ENCODE results near the gene MMP20. TPM values are rescaled to one million over a fixed set of nuclear protein-coding genes. Genes with fewer than 3 reads are reported as not detected.

The MMP20 gene
- polyA plus RNA-seq, 3 donors, result not detected

DNA sequence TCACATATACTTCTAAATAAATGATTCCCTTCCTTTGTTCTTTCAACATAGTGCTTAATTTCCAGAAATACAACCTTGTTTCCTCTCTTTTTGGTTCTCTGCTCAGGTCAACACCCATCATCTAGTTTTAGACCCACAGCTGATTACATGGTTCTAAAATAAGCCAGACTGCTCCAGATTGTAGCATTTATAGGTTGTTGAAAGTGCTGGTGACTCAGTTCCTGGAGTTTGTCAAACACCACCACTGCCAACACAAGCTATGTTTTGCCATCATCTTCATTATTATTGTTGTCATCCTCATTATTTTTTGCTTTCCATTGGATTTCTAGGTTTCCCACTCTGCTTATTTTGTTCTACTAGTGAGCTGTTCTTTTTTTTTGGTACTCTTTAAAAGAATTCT, 22.3 kb upstream of the MMP20 start:
- H3K27me3 Mint-ChIP-seq (ENCODE audit: low read depth in 3 of 3), result peaks cover 0 to 2% (median under 1%) of the 10 kb centered on the region in 3 donors
- TF ChIP-seq, protein P1, sequence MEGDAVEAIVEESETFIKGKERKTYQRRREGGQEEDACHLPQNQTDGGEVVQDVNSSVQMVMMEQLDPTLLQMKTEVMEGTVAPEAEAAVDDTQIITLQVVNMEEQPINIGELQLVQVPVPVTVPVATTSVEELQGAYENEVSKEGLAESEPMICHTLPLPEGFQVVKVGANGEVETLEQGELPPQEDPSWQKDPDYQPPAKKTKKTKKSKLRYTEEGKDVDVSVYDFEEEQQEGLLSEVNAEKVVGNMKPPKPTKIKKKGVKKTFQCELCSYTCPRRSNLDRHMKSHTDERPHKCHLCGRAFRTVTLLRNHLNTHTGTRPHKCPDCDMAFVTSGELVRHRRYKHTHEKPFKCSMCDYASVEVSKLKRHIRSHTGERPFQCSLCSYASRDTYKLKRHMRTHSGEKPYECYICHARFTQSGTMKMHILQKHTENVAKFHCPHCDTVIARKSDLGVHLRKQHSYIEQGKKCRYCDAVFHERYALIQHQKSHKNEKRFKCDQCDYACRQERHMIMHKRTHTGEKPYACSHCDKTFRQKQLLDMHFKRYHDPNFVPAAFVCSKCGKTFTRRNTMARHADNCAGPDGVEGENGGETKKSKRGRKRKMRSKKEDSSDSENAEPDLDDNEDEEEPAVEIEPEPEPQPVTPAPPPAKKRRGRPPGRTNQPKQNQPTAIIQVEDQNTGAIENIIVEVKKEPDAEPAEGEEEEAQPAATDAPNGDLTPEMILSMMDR (IDR thresholded peaks at IDR 0.05), result no peak

DNA sequence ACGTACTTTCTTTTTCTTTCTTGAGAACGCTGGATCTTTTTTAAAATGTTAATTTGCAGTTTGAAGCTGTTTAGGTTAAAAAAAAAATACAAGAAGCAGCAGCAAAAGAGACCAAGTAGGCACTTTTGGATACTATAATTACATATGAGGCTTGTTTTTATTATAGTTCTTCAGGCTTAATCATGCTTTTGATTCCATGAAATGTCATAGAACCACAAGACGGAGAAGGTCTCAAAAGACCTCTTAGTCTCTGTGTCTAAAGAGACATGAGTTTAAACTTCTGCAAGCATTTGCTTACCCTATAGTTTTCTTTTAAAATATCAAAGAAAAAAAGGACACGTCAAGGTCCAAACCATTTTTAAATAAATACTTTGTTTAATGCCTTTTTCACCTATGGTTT, 18.8 kb upstream of the MMP20 start:
- H3K27me3 Mint-ChIP-seq (ENCODE audit: low read depth in 3 of 3), result peaks cover 2 to 3% (median 2%) of the 10 kb centered on the region in 3 donors
- no peaks in the 10 kb centered on the region for H3K9me3 ChIP-seq (replicated peaks in 1 of 2; ENCODE audit: control insufficient read depth in 1 of 2, insufficient read depth in 1 of 2, low read length in 2 of 2)
- TF ChIP-seq, protein P1 (IDR thresholded peaks at IDR 0.05), result no peak
- H3K4me1 Mint-ChIP-seq, result no peaks in the 10 kb centered on the region
- no peaks in the 10 kb centered on the region for H3K36me3 ChIP-seq (replicated peaks in 1 of 2; ENCODE audit: control insufficient read depth in 1 of 2, insufficient read depth in 2 of 2, low read length in 2 of 2)
- no peaks in the 10 kb centered on the region for H3K36me3 Mint-ChIP-seq
- no peak overlapping the region for H2AFZ ChIP-seq (ENCODE audit: insufficient read depth, low read depth, low read length, poor library complexity, severe bottlenecking)
- peaks cover 0 to 2% (median 0%) of the 10 kb centered on the region in 7 donors for H3K9me3 Mint-ChIP-seq
- H3K9ac ChIP-seq (ENCODE audit: insufficient read depth, low read length, poor library complexity, severe bottlenecking), result no peak overlapping the region
- WGBS (ENCODE audit: insufficient coverage), result no CpG with 5 or more reads among the region's 4 CpGs
- intact Hi-C loops (cut with micrococcal nuclease), result no loop called here
- H3K4me2 ChIP-seq (replicated peaks; ENCODE audit: extremely low read depth, low read length, poor library complexity, severe bottlenecking), result no peak overlapping the region
- no peak overlapping the region for H3K27ac ChIP-seq (ENCODE audit: low read depth in 1 of 2, low read length in 2 of 2)
- H3K4me3 ChIP-seq (replicated peaks in 1 of 3; ENCODE audit: low read depth in 2 of 3, low read length in 3 of 3), result no peak overlapping the region
- H4K20me1 ChIP-seq (ENCODE audit: insufficient read depth, low read length), result no peaks in the 10 kb centered on the region
- H3K4me1 ChIP-seq (ENCODE audit: control insufficient read depth in 1 of 2, insufficient read depth in 2 of 2, low read length in 2 of 2), result no peaks in the 10 kb centered on the region
- no peak overlapping the region for H3K4me3 Mint-ChIP-seq
- H3K27me3 ChIP-seq (ENCODE audit: control insufficient read depth in 2 of 2, insufficient read depth in 2 of 2, low read length in 2 of 2), result no peaks in the 10 kb centered on the region
- H3K27ac Mint-ChIP-seq, result no peak overlapping the region
- H3K79me2 ChIP-seq (ENCODE audit: insufficient read depth, low read length), result no peaks in the 10 kb centered on the region
- DNase-seq, result no peak

More for the DNA sequence above, 22.3 kb upstream of the MMP20 start:
- Histone ChIP-seq H3K9me3 (replicated peaks in 1 of 2; ENCODE audit: control insufficient read depth in 1 of 2, insufficient read depth in 1 of 2, low read length in 2 of 2) (no peaks in the 10 kb centered on the region), H2AFZ (ENCODE audit: insufficient read depth, low read depth, low read length, poor library complexity, severe bottlenecking) (no peak overlapping the region), H3K79me2 (ENCODE audit: insufficient read depth, low read length) (no peaks in the 10 kb centered on the region), H3K4me3 (replicated peaks in 1 of 3; ENCODE audit: low read depth in 2 of 3, low read length in 3 of 3) (no peak overlapping the region), H3K9ac (ENCODE audit: insufficient read depth, low read length, poor library complexity, severe bottlenecking) (no peak overlapping the region), H3K4me1 (ENCODE audit: control insufficient read depth in 1 of 2, insufficient read depth in 2 of 2, low read length in 2 of 2) (no peaks in the 10 kb centered on the region), H3K4me2 (replicated peaks; ENCODE audit: extremely low read depth, low read length, poor library complexity, severe bottlenecking) (no peak overlapping the region), H3K36me3 (replicated peaks in 1 of 2; ENCODE audit: control insufficient read depth in 1 of 2, insufficient read depth in 2 of 2, low read length in 2 of 2) (no peaks in the 10 kb centered on the region), H3K27ac (ENCODE audit: low read depth in 1 of 2, low read length in 2 of 2) (no peak overlapping the region), H3K27me3 (ENCODE audit: control insufficient read depth in 2 of 2, insufficient read depth in 2 of 2, low read length in 2 of 2) (no peaks in the 10 kb centered on the region), H4K20me1 (ENCODE audit: insufficient read depth, low read length) (no peaks in the 10 kb centered on the region)
- Mint-ChIP-seq H3K36me3 (no peaks in the 10 kb centered on the region), H3K4me1 (no peaks in the 10 kb centered on the region), H3K4me3 (no peak overlapping the region), H3K27ac (no peak overlapping the region), H3K9me3 (peaks cover 0 to 4% (median 0%) of the 10 kb centered on the region in 7 donors)
- intact Hi-C loops (cut with micrococcal nuclease), result no loop called here
- DNase-seq, result no peak

All from CD14-positive monocyte (primary cell).